ENCODE results near the gene ZSCAN23. TPM values are rescaled to one million over a fixed set of nuclear protein-coding genes. Genes with fewer than 3 reads are reported as not detected.

ZSCAN23 gene
- total RNA-seq, 3 donors from 2014 or later (not counting 1 experiment from before 2014, with no cell fraction given) = 0.36 to 0.55 TPM; not detected in 1

DNA sequence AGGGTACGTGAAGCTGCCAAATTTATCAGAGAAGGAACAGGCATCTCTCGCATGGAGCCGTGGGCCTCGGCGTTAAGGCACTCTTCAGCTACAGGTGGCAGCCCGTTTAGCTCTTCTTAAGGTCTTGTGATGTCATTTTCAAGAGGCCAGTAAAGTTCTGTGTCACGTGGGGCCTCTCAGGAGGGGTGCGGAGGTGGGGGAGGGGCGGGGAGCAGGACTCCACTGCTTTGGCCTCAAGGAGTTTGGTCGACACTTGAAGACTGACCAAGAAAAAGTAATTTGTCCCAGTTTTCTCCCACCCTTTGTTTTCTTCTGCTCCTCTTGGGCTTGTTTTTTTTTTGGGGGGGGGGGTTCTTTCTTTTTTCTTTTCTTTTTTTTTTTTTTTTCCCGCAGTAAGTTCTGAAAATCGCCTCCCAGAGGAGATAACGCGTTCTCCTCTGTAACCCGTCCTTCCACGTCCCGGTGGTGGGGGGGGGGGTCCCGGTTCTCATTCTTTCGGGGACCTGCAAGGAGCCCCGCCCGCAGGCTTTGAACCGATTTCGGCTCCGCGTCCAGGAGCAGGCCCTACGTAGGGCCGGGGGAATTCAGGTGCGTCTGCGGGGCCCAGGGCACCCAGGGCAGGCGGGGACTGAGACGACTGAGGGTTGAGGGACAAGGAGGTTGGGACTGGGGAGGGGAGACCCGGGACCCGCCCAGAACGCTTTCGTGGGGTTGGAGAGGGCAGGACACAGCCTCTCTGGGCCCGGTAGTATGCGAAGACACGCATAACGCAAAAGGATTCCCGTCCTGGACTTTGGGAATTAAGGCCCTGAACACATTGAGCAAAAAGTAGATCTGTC is 46.3 kb upstream of the ZSCAN23 start:
- Histone ChIP-seq H3K27ac (ENCODE audit: low read length) (no peak overlapping the region), H3K36me3 (ENCODE audit: control insufficient read depth, insufficient read depth, low read length) (no peaks in the 10 kb centered on the region), H3K27me3 (ENCODE audit: control insufficient read depth, insufficient read depth, low read length) (peaks cover 33% of the 10 kb centered on the region), H3K9me3 (ENCODE audit: control insufficient read depth, insufficient read depth, low read length) (no peaks in the 10 kb centered on the region), H3K4me1 (ENCODE audit: control insufficient read depth, insufficient read depth, low read length) (peaks cover 9% of the 10 kb centered on the region), H3K4me3 (ENCODE audit: low read length) (no peak overlapping the region)
- Mint-ChIP-seq H3K36me3 (peaks cover 13% of the 10 kb centered on the region), H3K4me3 (peak overlapping the region; percentile 69), H3K27me3 (ENCODE audit: low read depth in 2 of 2) (peaks cover 44 to 75% of the 10 kb centered on the region in 2 donors), H3K4me1 (peaks cover 15 to 19% of the 10 kb centered on the region in 2 donors), H3K27ac (peak overlapping the region in 1 of 2 donors; percentile 72), H3K9me3 (no peaks in the 10 kb centered on the region)
- TF ChIP-seq, protein P1, sequence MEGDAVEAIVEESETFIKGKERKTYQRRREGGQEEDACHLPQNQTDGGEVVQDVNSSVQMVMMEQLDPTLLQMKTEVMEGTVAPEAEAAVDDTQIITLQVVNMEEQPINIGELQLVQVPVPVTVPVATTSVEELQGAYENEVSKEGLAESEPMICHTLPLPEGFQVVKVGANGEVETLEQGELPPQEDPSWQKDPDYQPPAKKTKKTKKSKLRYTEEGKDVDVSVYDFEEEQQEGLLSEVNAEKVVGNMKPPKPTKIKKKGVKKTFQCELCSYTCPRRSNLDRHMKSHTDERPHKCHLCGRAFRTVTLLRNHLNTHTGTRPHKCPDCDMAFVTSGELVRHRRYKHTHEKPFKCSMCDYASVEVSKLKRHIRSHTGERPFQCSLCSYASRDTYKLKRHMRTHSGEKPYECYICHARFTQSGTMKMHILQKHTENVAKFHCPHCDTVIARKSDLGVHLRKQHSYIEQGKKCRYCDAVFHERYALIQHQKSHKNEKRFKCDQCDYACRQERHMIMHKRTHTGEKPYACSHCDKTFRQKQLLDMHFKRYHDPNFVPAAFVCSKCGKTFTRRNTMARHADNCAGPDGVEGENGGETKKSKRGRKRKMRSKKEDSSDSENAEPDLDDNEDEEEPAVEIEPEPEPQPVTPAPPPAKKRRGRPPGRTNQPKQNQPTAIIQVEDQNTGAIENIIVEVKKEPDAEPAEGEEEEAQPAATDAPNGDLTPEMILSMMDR (IDR thresholded peaks at IDR 0.05) = no peak
- DNase-seq (peak in 1 of 2 donors; percentile 59), ATAC-seq (peak in 1 of 3 donors; percentile 53)
- intact Hi-C loops (cut with micrococcal nuclease) = no loop called here
- WGBS (ENCODE audit: insufficient coverage) = 3% methylated on average over 37 of the region's 40 CpGs

DNA sequence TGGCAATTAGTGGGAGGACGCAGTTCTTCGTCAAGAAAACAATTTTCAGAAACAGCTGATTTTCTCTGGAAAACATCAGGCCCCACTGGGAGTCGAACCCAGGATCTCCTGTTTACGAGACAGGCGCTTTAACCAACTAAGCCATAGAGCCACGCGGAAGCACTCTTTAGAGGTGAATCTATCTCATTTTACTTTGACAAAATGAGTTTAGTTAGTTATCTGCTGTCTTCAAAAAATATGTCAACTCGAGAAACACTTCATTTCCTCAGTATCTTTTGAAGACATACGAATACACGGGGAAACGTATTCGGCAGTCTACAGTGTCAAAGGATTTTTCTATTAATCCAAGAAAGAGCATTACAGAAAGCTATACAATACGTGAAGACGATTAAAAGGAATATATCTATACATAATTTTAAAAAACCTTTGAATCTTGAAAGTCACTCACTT is 45.6 kb upstream of the ZSCAN23 start:
- H3K27ac Mint-ChIP-seq = peak overlapping the region in 1 of 2 donors; percentile 72
- H3K9me3 ChIP-seq (ENCODE audit: control insufficient read depth, insufficient read depth, low read length) = no peaks in the 10 kb centered on the region
- DNase-seq (peak in 1 of 2 donors; percentile 50), ATAC-seq (no peak)
- peaks cover 15 to 19% of the 10 kb centered on the region in 2 donors for H3K4me1 Mint-ChIP-seq
- H3K27me3 ChIP-seq (ENCODE audit: control insufficient read depth, insufficient read depth, low read length) = peaks cover 33% of the 10 kb centered on the region
- TF ChIP-seq, protein P1 (IDR thresholded peaks at IDR 0.05) = no peak
- WGBS (ENCODE audit: insufficient coverage) = 23% methylated on average over 11 of the region's 14 CpGs
- intact Hi-C loops (cut with micrococcal nuclease) = no loop called here
- no peaks in the 10 kb centered on the region for H3K9me3 Mint-ChIP-seq
- H3K36me3 ChIP-seq (ENCODE audit: control insufficient read depth, insufficient read depth, low read length) = no peaks in the 10 kb centered on the region
- no peak overlapping the region for H3K27ac ChIP-seq (ENCODE audit: low read length)
- H3K4me1 ChIP-seq (ENCODE audit: control insufficient read depth, insufficient read depth, low read length) = peaks cover 9% of the 10 kb centered on the region
- peak overlapping the region; percentile 69 for H3K4me3 Mint-ChIP-seq
- peaks cover 41 to 78% of the 10 kb centered on the region in 2 donors for H3K27me3 Mint-ChIP-seq (ENCODE audit: low read depth in 2 of 2)
- H3K4me3 ChIP-seq (ENCODE audit: low read length) = no peak overlapping the region
- peaks cover 13% of the 10 kb centered on the region for H3K36me3 Mint-ChIP-seq

DNA sequence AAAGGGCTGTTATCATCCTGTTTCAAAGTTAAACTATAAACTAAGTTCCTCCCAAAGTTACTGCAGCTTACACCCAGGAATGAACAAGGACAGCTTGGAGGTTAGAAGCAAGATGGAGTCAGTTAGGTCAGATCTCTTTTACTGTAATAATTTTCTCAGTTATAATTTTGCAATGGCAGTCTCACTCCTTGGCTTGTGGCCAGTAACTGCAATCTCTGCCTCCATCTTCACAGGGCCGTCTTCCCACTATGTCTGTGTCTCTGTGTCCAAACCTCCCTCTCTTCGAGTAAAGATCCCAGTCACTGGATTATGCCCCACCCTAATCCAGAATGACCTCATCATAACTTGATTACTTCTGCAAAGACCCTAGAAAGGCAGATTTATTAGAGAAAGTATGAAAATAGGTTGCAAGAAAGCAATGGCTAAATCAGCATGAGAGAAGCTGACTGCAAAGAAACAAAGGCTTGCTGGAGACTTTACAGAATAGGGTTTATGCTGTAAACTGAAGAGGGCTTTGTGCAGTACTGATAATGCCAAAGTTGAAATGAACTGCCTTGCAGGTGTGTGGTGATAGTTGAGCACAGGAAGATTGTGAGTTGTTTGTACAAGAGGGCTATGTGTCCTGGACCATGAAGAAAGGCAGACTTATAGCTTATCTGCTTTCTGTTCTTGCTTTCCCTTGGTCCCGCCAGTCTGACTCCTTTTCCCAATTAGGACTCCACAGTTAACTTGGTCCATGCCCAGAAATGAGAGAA is 43.9 kb upstream of the ZSCAN23 start:
- Mint-ChIP-seq H3K9me3 (no peaks in the 10 kb centered on the region), H3K27ac (no peak overlapping the region), H3K4me3 (no peak overlapping the region), H3K27me3 (ENCODE audit: low read depth in 2 of 2) (peaks cover 36 to 80% of the 10 kb centered on the region in 2 donors), H3K36me3 (peaks cover 13% of the 10 kb centered on the region), H3K4me1 (peaks cover 15 to 19% of the 10 kb centered on the region in 2 donors)
- DNase-seq (no peak), ATAC-seq (no peak)
- Histone ChIP-seq H3K36me3 (ENCODE audit: control insufficient read depth, insufficient read depth, low read length) (no peaks in the 10 kb centered on the region), H3K4me3 (ENCODE audit: low read length) (no peak overlapping the region), H3K27me3 (ENCODE audit: control insufficient read depth, insufficient read depth, low read length) (peaks cover 33% of the 10 kb centered on the region), H3K27ac (ENCODE audit: low read length) (no peak overlapping the region), H3K9me3 (ENCODE audit: control insufficient read depth, insufficient read depth, low read length) (no peaks in the 10 kb centered on the region), H3K4me1 (ENCODE audit: control insufficient read depth, insufficient read depth, low read length) (peaks cover 9% of the 10 kb centered on the region)
- TF ChIP-seq, protein P1 (IDR thresholded peaks at IDR 0.05) = no peak
- intact Hi-C loops (cut with micrococcal nuclease) = no loop called here
- 80% methylated on average over 3 of the region's 3 CpGs for WGBS (ENCODE audit: insufficient coverage)
